Measurements from ENCODE around the gene IRF7.

GRCh38 chr11:601573-602245 is 14.0 kb downstream of the IRF7 start:
- no peak for TF ChIP-seq EZH2phosphoT487 (IDR thresholded peaks at IDR 0.05; ENCODE audit: borderline replicate concordance)
- TF ChIP-seq CTCF (IDR thresholded peaks at IDR 0.05 in 2 of 3, conservative IDR thresholded peaks at IDR 0.05 in 1 of 3; ENCODE audit: borderline replicate concordance in 1 of 3, insufficient read depth in 1 of 3, low read depth in 2 of 3, low read length in 2 of 3) = no peak
- no peak for TF ChIP-seq POLR2A (IDR thresholded peaks at IDR 0.05; ENCODE audit: borderline replicate concordance, extremely low read depth, insufficient read depth, insufficient read length)
- TF ChIP-seq POLR2AphosphoS5 (IDR thresholded peaks at IDR 0.05; ENCODE audit: low read depth, low read length) = no peak
- no peak for TF ChIP-seq SP1 (IDR thresholded peaks at IDR 0.05; ENCODE audit: low read depth)
- TF ChIP-seq ZBTB33 (IDR thresholded peaks at IDR 0.05; ENCODE audit: extremely low read depth, insufficient replicate concordance, low read length) = no peak
- TF ChIP-seq MAX (IDR thresholded peaks at IDR 0.05) = no peak
- TF ChIP-seq JUND (IDR thresholded peaks at IDR 0.05) = no peak
- TF ChIP-seq ELF1 (IDR thresholded peaks at IDR 0.05; ENCODE audit: borderline replicate concordance, low read depth) = no peak
